ENCODE results near the gene ITPR2.
"Not testable (repeated sequence)": the region's sequence is repeated elsewhere in the genome, so short reads cannot be mapped to it uniquely, and the experiment has no call there.

ITPR2 gene

GRCh38 chr12:26848156-26848825, 15.3 kb upstream of the ITPR2 start:
- DNase-seq, result peak; percentile 15

- no peak for DNase-seq
Observed at GRCh38 chr12:26847431-26847830, 14.4 kb upstream of the ITPR2 start.

- DNase-seq, result no peak
Observed at GRCh38 chr12:26846416-26846815, 13.4 kb upstream of the ITPR2 start.

- DNase-seq, result peak; percentile 97
Observed at GRCh38 chr12:26845984-26846383, 13.0 kb upstream of the ITPR2 start.

- DNase-seq, result no peak
Observed at GRCh38 chr12:26845057-26845666, 12.2 kb upstream of the ITPR2 start.

- DNase-seq, result no peak
Observed at GRCh38 chr12:26843311-26843710, 10.3 kb upstream of the ITPR2 start.

GRCh38 chr12:26841085-26841484, 8.1 kb upstream of the ITPR2 start:
- DNase-seq, result no peak

GRCh38 chr12:26839512-26839911, 6.5 kb upstream of the ITPR2 start:
- DNase-seq, result no peak

GRCh38 chr12:26838888-26839416, 6.0 kb upstream of the ITPR2 start:
- DNase-seq, result no peak

GRCh38 chr12:26836201-26836600, 3.2 kb upstream of the ITPR2 start:
- DNase-seq, result no peak

- DNase-seq, result not testable (repeated sequence)
Observed at GRCh38 chr12:26834503-26835060, 1.6 kb upstream of the ITPR2 start.

- no peak for DNase-seq
Observed at GRCh38 chr12:26833743-26834490, 923 bp upstream of the ITPR2 start.

GRCh38 chr12:26831951-26832821, 808 bp downstream of the ITPR2 start:
- DNase-seq, result peak; percentile 78

- no peak for DNase-seq
Observed at GRCh38 chr12:26830783-26831551, 2.0 kb downstream of the ITPR2 start.

GRCh38 chr12:26830363-26830762, 2.6 kb downstream of the ITPR2 start:
- DNase-seq, result no peak

- DNase-seq, result no peak
Observed at GRCh38 chr12:26828280-26829073, 4.5 kb downstream of the ITPR2 start.

GRCh38 chr12:26826437-26826836, 6.6 kb downstream of the ITPR2 start:
- no peak for DNase-seq

- DNase-seq, result no peak
Observed at GRCh38 chr12:26825459-26826016, 7.5 kb downstream of the ITPR2 start.

- DNase-seq, result peak; percentile 35
Observed at GRCh38 chr12:26823390-26823789, 9.6 kb downstream of the ITPR2 start.

GRCh38 chr12:26822026-26822425, 11.0 kb downstream of the ITPR2 start:
- no peak for DNase-seq
